ENCODE results near the gene PXDN. TPM values are rescaled to one million over a fixed set of nuclear protein-coding genes. Genes with fewer than 3 reads are reported as not detected.

The PXDN gene
- total RNA-seq, 1 experiment from 2014 or later: 146 TPM

DNA sequence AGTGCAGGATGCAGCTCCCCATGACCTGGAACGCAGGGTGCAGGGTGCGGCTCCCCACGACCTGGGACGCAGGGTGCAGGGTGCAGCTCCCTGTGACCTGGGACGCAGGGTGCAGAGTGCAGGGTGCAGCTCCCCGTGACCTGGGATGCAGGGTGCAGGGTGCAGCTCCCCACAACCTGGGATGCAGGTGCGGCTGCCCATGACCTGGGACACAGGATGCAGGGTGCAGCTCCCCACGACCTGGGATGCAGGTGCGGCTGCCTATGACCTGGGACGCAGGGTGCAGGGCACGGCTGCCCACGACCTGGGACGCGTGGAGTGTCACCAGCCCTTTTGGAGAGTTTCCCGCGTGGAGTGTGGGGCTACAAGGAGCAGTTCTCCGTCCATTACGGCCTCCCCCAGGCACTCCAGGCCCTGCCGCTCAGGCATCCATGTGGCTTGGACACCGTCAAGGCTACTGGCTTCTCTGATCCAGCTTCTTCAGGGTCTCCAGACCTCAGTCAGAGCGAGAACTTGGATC, 38.7 kb downstream of the PXDN start:
- Mint-ChIP-seq H3K9me3 (no peaks in the 10 kb centered on the region), H3K4me1 (peaks cover 58% of the 10 kb centered on the region), H3K4me3 (no peak overlapping the region), H3K27ac (no peak overlapping the region), H3K36me3 (no peaks in the 10 kb centered on the region), H3K27me3 (ENCODE audit: low read depth) (no peaks in the 10 kb centered on the region)
- ChIA-PET CTCF (interaction anchor here (1.2 to 1.5 kb wide), 2 partner anchors 26 to 45 kb away, joined by 4 to 7 read pairs; no protein-coding TSS in a partner anchor), POLR2A (no interaction called here)
- no peak for DNase-seq (ENCODE audit: low spot score)
- TF ChIP-seq, protein P1, sequence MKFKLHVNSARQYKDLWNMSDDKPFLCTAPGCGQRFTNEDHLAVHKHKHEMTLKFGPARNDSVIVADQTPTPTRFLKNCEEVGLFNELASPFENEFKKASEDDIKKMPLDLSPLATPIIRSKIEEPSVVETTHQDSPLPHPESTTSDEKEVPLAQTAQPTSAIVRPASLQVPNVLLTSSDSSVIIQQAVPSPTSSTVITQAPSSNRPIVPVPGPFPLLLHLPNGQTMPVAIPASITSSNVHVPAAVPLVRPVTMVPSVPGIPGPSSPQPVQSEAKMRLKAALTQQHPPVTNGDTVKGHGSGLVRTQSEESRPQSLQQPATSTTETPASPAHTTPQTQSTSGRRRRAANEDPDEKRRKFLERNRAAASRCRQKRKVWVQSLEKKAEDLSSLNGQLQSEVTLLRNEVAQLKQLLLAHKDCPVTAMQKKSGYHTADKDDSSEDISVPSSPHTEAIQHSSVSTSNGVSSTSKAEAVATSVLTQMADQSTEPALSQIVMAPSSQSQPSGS (CRISPR knock-in tag; IDR thresholded peaks at IDR 0.05; ENCODE audit: borderline replicate concordance, low read depth): no peak
- TF ChIP-seq FOXJ3 (CRISPR knock-in tag; IDR thresholded peaks at IDR 0.05; ENCODE audit: borderline replicate concordance): no peak
- no peak for TF ChIP-seq ZNF138 (CRISPR knock-in tag; conservative IDR thresholded peaks at IDR 0.05)
- no peak for TF ChIP-seq CREM (CRISPR knock-in tag; IDR thresholded peaks at IDR 0.05)
- TF ChIP-seq ZNF121 (CRISPR knock-in tag; IDR thresholded peaks at IDR 0.05): no peak
- TF ChIP-seq ZNF671 (CRISPR knock-in tag; IDR thresholded peaks at IDR 0.05): no peak
- TF ChIP-seq FOXP1 (CRISPR knock-in tag; IDR thresholded peaks at IDR 0.05; ENCODE audit: borderline replicate concordance): no peak
- no peak for TF ChIP-seq ZNF396 (CRISPR knock-in tag; IDR thresholded peaks at IDR 0.05; ENCODE audit: borderline replicate concordance)
- TF ChIP-seq, protein P2, sequence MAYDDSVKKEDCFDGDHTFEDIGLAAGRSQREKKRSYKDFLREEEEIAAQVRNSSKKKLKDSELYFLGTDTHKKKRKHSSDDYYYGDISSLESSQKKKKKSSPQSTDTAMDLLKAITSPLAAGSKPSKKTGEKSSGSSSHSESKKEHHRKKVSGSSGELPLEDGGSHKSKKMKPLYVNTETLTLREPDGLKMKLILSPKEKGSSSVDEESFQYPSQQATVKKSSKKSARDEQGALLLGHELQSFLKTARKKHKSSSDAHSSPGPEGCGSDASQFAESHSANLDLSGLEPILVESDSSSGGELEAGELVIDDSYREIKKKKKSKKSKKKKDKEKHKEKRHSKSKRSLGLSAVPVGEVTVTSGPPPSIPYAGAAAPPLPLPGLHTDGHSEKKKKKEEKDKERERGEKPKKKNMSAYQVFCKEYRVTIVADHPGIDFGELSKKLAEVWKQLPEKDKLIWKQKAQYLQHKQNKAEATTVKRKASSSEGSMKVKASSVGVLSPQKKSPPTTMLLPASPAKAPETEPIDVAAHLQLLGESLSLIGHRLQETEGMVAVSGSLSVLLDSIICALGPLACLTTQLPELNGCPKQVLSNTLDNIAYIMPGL (CRISPR knock-in tag; IDR thresholded peaks at IDR 0.05): no peak
- TF ChIP-seq, protein P3, sequence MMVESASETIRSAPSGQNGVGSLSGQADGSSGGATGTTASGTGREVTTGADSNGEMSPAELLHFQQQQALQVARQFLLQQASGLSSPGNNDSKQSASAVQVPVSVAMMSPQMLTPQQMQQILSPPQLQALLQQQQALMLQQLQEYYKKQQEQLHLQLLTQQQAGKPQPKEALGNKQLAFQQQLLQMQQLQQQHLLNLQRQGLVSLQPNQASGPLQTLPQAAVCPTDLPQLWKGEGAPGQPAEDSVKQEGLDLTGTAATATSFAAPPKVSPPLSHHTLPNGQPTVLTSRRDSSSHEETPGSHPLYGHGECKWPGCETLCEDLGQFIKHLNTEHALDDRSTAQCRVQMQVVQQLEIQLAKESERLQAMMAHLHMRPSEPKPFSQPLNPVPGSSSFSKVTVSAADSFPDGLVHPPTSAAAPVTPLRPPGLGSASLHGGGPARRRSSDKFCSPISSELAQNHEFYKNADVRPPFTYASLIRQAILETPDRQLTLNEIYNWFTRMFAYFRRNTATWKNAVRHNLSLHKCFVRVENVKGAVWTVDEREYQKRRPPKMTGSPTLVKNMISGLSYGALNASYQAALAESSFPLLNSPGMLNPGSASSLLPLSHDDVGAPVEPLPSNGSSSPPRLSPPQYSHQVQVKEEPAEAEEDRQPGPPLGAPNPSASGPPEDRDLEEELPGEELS (CRISPR knock-in tag; IDR thresholded peaks at IDR 0.05): no peak
- no peak for ATAC-seq

GRCh38 chr2:1704631-1705556, 39.4 kb downstream of the PXDN start:
- H3K36me3 Mint-ChIP-seq: no peaks in the 10 kb centered on the region
- ChIA-PET CTCF (interaction anchor here (1.2 to 1.5 kb wide), 2 partner anchors 27 to 46 kb away, joined by 4 to 7 read pairs; no protein-coding TSS in a partner anchor), POLR2A (interaction anchor here (0.6 kb wide), 1 partner anchor 17 kb away, joined by 5 read pairs; no protein-coding TSS in a partner anchor)
- no peak for TF ChIP-seq ZNF671 (CRISPR knock-in tag; IDR thresholded peaks at IDR 0.05)
- TF ChIP-seq ZNF317 (CRISPR knock-in tag; IDR thresholded peaks at IDR 0.05; ENCODE audit: borderline replicate concordance, low read depth): 0 out of 2 replicates have a peak, but pooled peaks have one; percentile 39
- no peak for TF ChIP-seq SP1 (CRISPR knock-in tag; conservative IDR thresholded peaks at IDR 0.05)
- TF ChIP-seq, protein P4, sequence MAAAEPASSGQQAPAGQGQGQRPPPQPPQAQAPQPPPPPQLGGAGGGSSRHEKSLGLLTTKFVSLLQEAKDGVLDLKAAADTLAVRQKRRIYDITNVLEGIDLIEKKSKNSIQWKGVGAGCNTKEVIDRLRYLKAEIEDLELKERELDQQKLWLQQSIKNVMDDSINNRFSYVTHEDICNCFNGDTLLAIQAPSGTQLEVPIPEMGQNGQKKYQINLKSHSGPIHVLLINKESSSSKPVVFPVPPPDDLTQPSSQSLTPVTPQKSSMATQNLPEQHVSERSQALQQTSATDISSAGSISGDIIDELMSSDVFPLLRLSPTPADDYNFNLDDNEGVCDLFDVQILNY (CRISPR knock-in tag; IDR thresholded peaks at IDR 0.05): no peak
- TF ChIP-seq PRDM15 (CRISPR knock-in tag; IDR thresholded peaks at IDR 0.05): no peak
- TF ChIP-seq, protein P5, sequence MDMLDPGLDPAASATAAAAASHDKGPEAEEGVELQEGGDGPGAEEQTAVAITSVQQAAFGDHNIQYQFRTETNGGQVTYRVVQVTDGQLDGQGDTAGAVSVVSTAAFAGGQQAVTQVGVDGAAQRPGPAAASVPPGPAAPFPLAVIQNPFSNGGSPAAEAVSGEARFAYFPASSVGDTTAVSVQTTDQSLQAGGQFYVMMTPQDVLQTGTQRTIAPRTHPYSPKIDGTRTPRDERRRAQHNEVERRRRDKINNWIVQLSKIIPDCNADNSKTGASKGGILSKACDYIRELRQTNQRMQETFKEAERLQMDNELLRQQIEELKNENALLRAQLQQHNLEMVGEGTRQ (CRISPR knock-in tag; IDR thresholded peaks at IDR 0.05): 0 out of 2 replicates have a peak, but pooled peaks have one; percentile 10
- no peak for TF ChIP-seq FOXP1 (CRISPR knock-in tag; IDR thresholded peaks at IDR 0.05; ENCODE audit: borderline replicate concordance)
- TF ChIP-seq RORB (CRISPR knock-in tag; IDR thresholded peaks at IDR 0.05): no peak
- no peak for TF ChIP-seq NFATC4 (CRISPR knock-in tag; IDR thresholded peaks at IDR 0.05)
- TF ChIP-seq NFE2L1 (CRISPR knock-in tag; IDR thresholded peaks at IDR 0.05): no peak
- no peaks in the 10 kb centered on the region for H3K9me3 Mint-ChIP-seq
- H3K27ac Mint-ChIP-seq: peak overlapping the region; percentile 74
- peaks cover 61% of the 10 kb centered on the region for H3K4me1 Mint-ChIP-seq
- H3K4me3 Mint-ChIP-seq: no peak overlapping the region
- no peak for ATAC-seq
- DNase-seq (ENCODE audit: low spot score): no peak
- no peaks in the 10 kb centered on the region for H3K27me3 Mint-ChIP-seq (ENCODE audit: low read depth)
